ENCODE measurements around the gene SRSF10.
"Not testable (repeated sequence)": the region's sequence is repeated elsewhere in the genome, so short reads cannot be mapped to it uniquely, and the experiment has no call there.

Gene SRSF10

DNA sequence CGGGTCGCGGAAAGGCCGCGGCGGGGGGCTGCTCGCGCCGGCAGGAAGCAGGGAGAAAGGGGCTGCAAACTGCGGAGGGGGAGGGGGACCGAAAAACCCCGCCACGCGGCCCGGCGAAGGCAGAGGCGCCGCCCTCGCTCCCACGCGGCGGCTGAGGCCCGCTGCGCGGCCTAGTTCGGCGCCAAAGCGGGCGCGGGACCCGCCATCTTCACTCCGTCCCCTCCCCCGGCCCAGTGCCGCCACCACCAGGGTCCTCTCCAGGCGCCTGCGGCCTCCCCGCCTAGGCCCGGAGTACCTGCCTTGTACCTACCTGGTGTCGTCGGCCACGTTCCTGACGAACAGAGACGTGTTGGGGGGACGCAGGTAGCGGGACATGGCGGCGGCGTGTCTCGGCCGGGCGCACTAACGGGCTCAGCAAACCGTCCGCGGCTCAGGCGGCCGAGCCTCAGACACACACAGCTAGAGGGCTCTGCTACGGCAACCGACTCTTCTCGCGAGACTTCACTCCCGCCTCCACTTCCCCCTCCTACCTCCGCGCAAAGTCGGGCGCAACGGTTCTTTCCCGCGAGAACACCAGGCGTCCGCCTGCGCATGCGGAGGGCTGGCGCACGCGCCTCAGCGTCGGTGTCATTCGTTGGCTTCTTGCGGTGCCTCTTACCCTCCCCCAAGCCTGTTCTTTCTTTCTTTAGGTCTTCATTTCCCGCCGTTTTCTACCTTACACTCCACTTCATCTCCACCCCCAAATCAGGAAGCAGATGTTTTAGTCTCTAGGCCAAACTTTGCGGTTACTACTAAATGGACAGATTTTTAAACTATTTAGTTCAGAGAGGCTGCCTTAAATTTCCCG lies at the start of gene SRSF10:
SRSF10 (minus strand) TSS at position 447 of the 847 bp plus-strand sequence; CDS start at position 375, 72 bp downstream.
- DNase-seq (ENCODE audit: low read depth in 2 of 2, low spot score in 1 of 2): peak; percentile 88 to 97

- DNase-seq (ENCODE audit: low read depth in 2 of 2, low spot score in 1 of 2): no peak
Measured at GRCh38 chr1:24027838-24028468, 47.8 kb upstream of the SRSF10 start.

GRCh38 chr1:24022581-24023361 lies 42.6 kb upstream of the SRSF10 start:
- no peak for DNase-seq (ENCODE audit: low read depth in 2 of 2, low spot score in 1 of 2)

DNA sequence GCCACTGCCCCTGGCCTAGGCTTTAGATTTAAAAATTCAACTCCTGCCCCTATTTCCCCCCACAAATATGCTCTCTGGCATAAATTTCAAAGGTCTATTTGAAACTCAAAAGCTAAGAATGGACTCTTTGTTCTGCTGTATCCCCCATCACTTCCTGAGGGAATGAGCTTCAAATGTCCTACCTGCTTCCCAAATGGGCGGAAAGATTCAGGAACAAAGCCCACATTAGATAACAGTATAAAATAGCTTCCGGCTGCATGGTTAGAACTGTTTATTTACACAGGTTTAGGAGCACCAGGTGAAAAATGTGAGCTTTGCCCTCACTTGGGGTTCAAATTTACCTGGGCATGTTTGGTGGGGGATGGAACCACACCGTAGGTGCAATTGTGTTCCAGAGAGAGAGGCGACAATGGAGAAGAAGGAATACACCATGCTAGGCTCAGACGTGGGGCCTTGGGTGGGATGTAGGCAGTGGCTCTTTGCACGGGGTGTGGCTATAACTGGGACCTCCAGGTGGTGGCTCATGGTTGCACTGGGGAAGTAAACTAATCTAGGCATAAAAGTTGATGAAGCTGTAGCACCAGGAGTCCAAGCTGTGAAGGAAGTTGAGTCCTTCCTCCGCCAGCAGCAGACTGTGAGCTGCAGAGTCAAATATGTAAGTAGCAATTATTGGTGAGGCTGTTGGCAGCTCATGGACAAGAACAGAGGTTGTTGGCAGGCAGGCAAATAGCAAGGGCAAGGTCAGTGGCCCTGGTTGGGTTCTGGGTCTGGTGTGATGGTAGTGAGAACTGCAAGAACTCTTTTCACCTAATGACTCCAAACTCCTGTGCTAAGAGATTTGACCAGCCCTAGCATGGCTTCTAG lies 41.5 kb upstream of the SRSF10 start:
- DNase-seq (ENCODE audit: low read depth in 2 of 2, low spot score in 1 of 2): no peak

- DNase-seq (ENCODE audit: low read depth in 2 of 2, low spot score in 1 of 2): no peak
Measured at GRCh38 chr1:24020470-24020869, 40.3 kb upstream of the SRSF10 start.

DNA sequence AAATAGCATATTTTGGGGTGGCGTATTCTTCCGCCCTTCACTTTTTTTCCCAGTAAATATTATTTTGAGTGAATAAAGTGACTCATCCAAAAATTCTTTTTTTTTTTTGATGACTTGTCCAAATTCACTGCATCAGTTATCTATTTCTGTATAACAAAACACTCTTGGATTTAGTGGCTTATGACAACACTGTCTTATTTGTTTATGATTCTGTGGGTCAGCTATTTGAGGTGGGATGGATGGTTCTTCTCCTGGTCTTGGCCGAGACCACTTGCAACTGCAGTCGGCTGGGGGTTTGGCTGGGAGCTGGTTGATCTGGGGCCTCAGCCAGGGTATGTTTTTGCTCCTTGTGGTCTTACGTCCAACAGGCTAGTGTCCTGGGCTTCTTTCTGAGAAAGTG lies 39.9 kb upstream of the SRSF10 start:
- DNase-seq (ENCODE audit: low read depth in 2 of 2, low spot score in 1 of 2): no peak

GRCh38 chr1:24018611-24019580 lies 38.8 kb upstream of the SRSF10 start:
- DNase-seq (ENCODE audit: low read depth in 2 of 2, low spot score in 1 of 2): no peak

- DNase-seq (ENCODE audit: low read depth in 2 of 2, low spot score in 1 of 2): no peak
Measured at GRCh38 chr1:24015221-24016210, 35.4 kb upstream of the SRSF10 start.

- not testable (repeated sequence) for DNase-seq (ENCODE audit: low read depth in 2 of 2, low spot score in 1 of 2)
Measured at GRCh38 chr1:24012878-24013277, 32.8 kb upstream of the SRSF10 start.

DNA sequence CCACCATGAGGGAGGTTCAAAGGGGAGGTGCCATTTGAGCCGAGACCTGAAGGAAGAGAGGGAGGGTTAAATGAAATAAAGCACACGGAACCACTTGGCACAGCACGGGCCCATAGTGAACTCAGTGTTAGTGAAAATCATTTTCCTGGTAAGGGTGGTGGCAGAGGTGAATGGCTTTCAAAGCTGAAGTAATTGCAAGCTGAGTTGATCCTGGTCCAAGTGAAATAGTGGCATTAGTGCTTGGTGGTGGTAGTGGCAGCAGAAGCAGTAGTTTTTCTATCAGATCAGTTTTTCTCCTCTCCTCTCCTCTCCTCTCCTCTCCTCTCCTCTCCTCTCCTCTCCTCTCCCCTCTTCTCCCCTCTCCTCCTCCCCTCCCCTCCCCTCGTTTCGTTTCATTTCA lies 30.5 kb upstream of the SRSF10 start:
- DNase-seq (ENCODE audit: low read depth in 2 of 2, low spot score in 1 of 2): no peak

DNA sequence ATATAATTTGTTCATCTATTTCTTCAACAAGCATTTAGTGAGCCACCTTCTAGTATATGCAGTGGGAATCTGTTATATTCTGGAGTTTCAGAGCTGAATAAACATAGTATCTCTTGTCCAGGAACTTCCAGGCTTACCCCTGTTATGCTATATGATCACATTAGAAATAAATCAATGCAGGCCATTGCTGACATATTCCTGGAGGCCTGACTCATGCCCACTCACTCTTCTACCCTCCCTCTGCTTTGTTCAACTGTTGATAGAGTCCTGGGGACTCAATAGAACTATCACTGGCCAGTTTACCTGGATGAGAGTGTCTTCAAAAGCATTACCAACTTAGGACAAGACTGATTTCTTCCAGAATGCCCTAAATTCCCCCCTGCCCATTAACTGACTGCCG lies 29.3 kb upstream of the SRSF10 start:
- DNase-seq (ENCODE audit: low read depth in 2 of 2, low spot score in 1 of 2): no peak

DNA sequence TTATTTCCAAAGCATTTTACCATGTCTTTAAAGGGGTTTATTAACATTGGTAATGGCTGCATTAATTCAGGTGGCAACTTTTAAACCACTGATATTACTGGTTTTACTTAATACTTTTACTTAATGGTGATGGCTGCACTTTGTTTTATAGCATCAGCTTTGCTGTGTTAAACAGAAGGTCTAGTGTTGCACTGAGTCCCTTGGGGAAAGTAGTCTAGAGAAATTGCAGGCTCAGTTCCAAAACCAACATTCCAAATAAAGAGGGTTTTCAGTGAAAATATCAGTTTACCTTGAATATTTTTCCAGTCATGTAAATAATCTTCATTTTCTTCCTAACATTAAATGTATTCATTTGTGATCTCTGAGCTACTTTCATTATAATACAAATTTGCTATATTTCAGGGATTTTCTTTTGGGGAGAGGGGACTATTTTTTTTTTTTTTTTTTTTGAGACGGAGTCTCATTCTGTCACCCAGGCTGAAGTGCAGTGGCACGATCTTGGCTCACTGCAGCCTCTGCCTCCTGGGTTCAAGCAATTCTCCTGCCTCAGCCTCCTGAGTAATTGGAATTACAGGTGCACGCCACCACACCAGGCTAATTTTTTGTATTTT lies 28.6 kb upstream of the SRSF10 start:
- not testable (repeated sequence) for DNase-seq (ENCODE audit: low read depth in 2 of 2, low spot score in 1 of 2)

DNA sequence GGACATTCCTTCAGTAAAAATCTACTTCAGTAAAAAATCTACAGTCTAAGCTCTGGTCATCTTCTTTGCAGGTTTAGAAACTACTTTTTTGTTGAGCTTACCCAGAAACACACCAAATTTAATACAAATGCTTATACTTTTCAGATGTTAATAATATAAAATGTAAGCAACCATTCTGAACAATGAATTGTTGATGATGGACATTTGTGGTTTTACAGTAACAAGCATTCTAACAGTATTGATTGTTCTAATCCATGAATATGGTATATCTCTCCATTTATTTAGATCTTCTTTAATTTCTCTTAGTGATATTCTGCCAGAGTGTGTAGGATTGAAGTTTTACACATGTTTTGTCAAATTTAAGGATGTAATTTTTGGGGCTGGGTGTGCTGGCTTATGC lies 27.0 kb upstream of the SRSF10 start:
- no peak for DNase-seq (ENCODE audit: low read depth in 2 of 2, low spot score in 1 of 2)

DNA sequence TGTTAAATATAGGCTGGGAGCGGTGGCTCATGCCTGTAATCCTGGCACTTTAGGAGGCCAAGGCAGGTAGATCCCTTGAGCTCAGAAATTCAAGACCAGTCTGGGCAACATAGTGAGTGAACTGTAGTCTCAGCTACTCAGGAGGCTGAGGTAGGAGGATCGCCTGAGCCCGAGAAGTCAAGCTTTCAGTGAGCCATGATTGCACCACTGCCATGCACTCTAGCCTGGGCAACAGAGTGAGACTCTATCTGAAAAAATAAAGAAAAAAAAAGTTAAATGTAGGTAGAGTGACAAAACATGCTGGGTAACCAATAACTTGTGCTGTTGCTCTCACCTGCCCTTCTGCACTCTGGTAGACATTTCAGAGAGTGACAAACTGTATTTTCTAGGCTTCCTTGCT lies 25.0 kb upstream of the SRSF10 start:
- DNase-seq (ENCODE audit: low read depth in 2 of 2, low spot score in 1 of 2): no peak

DNA sequence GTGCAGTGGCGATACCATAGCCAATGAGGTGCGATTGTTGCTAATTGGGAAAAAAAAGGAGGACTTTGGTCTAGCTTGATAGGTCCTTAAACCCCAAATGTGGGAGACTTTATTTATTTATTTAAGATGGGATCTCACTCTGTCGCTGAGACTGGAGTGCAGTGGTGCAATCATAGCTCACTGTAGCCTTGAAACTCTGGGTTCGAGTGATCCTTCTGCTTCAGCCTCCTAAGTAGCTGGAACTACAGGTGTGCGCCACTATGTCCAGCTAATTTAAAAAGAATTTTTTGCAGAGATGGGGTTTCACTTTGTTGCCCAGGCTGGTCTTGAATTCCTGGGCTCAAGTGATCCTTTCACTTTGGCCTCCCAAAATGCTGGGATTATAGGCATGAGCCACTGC lies 24.0 kb upstream of the SRSF10 start:
- no peak for DNase-seq (ENCODE audit: low read depth in 2 of 2, low spot score in 1 of 2)

DNA sequence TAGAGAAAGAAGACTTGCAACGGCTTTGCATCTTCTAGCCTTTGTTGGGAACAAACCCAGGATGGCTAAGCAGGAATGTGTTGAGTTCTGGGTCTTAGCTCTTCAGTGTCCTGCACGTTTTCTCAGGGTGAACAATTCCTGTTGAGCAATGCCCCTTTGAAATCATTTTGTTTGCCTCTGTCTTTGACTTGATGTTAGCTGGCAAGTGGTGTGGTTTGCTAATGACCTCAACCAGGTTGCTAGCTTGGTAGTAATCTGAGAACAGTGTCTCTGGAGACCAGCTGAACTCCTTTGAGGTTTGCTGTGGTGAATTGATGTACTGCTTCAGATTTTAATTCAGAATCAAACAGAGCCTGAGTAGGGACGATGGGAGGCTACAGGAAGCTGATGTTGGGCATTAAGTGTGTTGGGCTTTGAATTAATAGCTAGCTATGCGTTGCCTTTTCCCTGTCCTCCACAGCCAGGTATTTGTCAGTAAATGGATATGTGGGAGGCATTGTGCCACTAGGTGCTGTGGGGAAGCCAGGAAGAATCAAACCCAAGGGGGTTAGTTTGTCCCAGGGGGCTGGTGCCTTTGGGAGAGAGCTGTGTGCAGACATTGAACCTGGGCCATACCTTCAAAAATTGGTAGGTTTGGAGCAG lies 23.3 kb upstream of the SRSF10 start:
- DNase-seq (ENCODE audit: low read depth in 2 of 2, low spot score in 1 of 2): no peak

DNA sequence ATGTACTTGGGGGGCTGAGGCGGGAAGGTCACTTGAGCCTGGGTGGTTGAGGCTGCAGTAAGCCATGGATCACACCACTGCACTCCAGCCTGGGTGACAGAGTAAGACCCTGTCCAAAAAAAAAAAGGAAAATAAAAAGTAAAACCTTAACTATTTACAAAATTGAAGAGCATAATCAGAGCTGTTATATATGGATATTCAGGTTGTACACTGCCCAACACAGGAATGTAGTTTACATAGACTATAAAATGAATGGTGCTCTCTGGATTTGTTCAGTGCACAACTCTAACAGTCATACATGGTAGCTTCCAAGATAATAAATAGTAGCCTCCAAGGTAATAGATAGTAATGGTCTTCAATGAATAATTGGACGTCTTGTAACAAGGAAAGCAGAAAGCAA lies 22.6 kb upstream of the SRSF10 start:
- DNase-seq (ENCODE audit: low read depth in 2 of 2, low spot score in 1 of 2): no peak

Data from stimulated activated CD8-positive, alpha-beta memory T cell treated with anti-CD3 and anti-CD28 coated beads, Interleukin-4, amount 100 ng/mL, for 4 hours (primary cell).